Colonic mucosa (tissue), 4 donors: ENCODE data around the gene FSHR. TPM values are rescaled to one million over a fixed set of nuclear protein-coding genes. Genes with fewer than 3 reads are reported as not detected.

Source experiments
- DNase-seq: peaks from one replicate; pipeline ENCODE4 v3.0.0-alpha.2; 2020
- H3K27ac ChIP-seq: fragments of 200-600 bp; one replicate; pipeline ENCODE4 v1.8.0; 2021
- H3K27me3 ChIP-seq: fragments of 200-600 bp; one replicate; pipeline ENCODE4 v1.8.0; 2021
- H3K36me3 ChIP-seq: fragments of 200-600 bp; one replicate; pipeline ENCODE4 v1.8.0; 2021
- H3K4me1 ChIP-seq: fragments of 200-600 bp; one replicate; pipeline ENCODE4 v1.8.0; 2021; ENCODE audit warnings: mild to moderate bottlenecking
- H3K4me3 ChIP-seq: fragments of 200-600 bp; one replicate; pipeline ENCODE4 v1.8.0; 2021
- H3K9ac ChIP-seq, 2 donors: one replicate each; pipeline ENCODE4 v1.7.0; 2013; ENCODE audit warnings: control low read depth in 2 of 2, low read depth in 2 of 2, low read length in 2 of 2
- H3K9me3 ChIP-seq: fragments of 200-600 bp; one replicate; pipeline ENCODE4 v1.8.0; 2021
- CTCF ChIP-seq: fragments of 200-600 bp; IDR thresholded peaks from one replicate; pipeline ENCODE4 v1.8.0; 2022; ENCODE audit warnings: antibody characterized with exemption, mild to moderate bottlenecking
- intact Hi-C: fragments of 100-400 bp; cut with DNase I; formaldehyde crosslinking; loops from one replicate; pipeline ENCODE4 v1.14.1; 2022
- total RNA-seq, 2 donors: library from RNA; stranded (reverse); fragmentation: NEBNext Ultra II Directional in 1 of 2; extraction: Animal tissue kit (Norgen Biotek cat#: 25700) in 1 of 2; gene quantifications; one replicate each; pipeline ENCODE4 v1.2.1, GENCODE V29; 2021
- donor health status: healthy.
- donor health status: DM: no; HTN: no; CAD: no.
- donor health status: DM: no; HTN: no; CAD: no.

Gene FSHR
- total RNA-seq, 2 donors from 2014 or later: not detected

DNA sequence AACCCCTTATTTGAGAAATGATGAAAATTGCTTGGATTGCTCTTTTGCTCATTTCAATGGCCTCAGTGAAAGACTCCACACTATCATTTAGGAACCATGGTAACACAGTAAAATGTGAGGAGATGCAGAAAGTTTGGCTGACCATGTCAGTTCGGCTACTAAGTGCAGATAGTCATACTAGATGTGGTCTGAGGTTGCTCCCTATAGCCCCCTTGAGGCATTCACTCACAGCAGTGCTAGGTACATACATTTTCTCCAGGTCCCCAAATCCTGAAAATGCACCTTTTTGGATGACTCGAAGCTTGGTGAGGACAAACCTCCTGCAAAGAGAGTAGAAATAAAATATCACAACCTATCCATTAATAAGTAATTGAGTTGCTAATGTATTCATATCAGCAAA, 86.3 kb downstream of the FSHR start:
- no peaks in the 10 kb centered on the region for H3K9me3 ChIP-seq
- TF ChIP-seq CTCF: no peak
- H3K4me1 ChIP-seq: no peaks in the 10 kb centered on the region
- H3K4me3 ChIP-seq: no peak overlapping the region
- no peaks in the 10 kb centered on the region for H3K36me3 ChIP-seq
- intact Hi-C loops: no loop called here
- H3K27ac ChIP-seq: no peak overlapping the region
- H3K9ac ChIP-seq: no peak overlapping the region
- no peaks in the 10 kb centered on the region for H3K27me3 ChIP-seq
- DNase-seq: no peak

- intact Hi-C loops: no loop called here
- no peak overlapping the region for H3K27ac ChIP-seq
- no peak overlapping the region for H3K4me3 ChIP-seq
- no peak for TF ChIP-seq CTCF
- H3K4me1 ChIP-seq: no peaks in the 10 kb centered on the region
- no peaks in the 10 kb centered on the region for H3K36me3 ChIP-seq
- H3K9me3 ChIP-seq: no peaks in the 10 kb centered on the region
- DNase-seq: no peak
- no peak overlapping the region for H3K9ac ChIP-seq
- no peaks in the 10 kb centered on the region for H3K27me3 ChIP-seq
Observed at GRCh38 chr2:49053156-49053555, 101.2 kb downstream of the FSHR start.

- H3K9me3 ChIP-seq: no peaks in the 10 kb centered on the region
- no peak for TF ChIP-seq CTCF
- H3K4me1 ChIP-seq: no peaks in the 10 kb centered on the region
- H3K27me3 ChIP-seq: no peaks in the 10 kb centered on the region
- intact Hi-C loops: no loop called here
- no peaks in the 10 kb centered on the region for H3K36me3 ChIP-seq
- no peak for DNase-seq
- H3K4me3 ChIP-seq: no peak overlapping the region
- no peak overlapping the region for H3K9ac ChIP-seq
- H3K27ac ChIP-seq: no peak overlapping the region
Observed at GRCh38 chr2:49050265-49050664, 104.0 kb downstream of the FSHR start.

- no peak overlapping the region for H3K27ac ChIP-seq
- DNase-seq: no peak
- no peaks in the 10 kb centered on the region for H3K27me3 ChIP-seq
- TF ChIP-seq CTCF: no peak
- H3K9me3 ChIP-seq: no peaks in the 10 kb centered on the region
- no peak overlapping the region for H3K4me3 ChIP-seq
- no peaks in the 10 kb centered on the region for H3K36me3 ChIP-seq
- no peaks in the 10 kb centered on the region for H3K4me1 ChIP-seq
- no peak overlapping the region for H3K9ac ChIP-seq
- intact Hi-C loops: no loop called here
Observed at GRCh38 chr2:49049161-49049560, 105.2 kb downstream of the FSHR start.

DNA sequence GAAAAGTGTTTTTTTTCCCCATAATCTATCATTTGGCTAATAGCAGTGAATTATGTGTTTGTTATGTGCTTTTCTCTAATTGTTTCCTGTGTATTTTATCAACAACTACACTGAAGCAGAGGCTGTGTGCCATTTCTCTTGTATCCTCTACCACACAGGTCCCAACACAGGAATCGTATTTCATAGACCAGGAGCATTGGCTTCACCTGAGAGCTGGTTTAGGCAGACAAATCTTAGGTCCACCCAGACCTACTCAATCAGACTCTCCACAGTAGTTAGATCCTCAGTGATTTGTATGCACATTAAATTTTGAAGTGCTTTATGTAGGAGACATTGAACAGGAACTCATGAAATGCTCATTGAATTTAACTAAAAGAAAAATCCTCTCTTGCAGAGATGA, 109.2 kb downstream of the FSHR start:
- H3K27ac ChIP-seq: no peak overlapping the region
- H3K4me3 ChIP-seq: no peak overlapping the region
- intact Hi-C loops: no loop called here
- H3K9ac ChIP-seq: no peak overlapping the region
- TF ChIP-seq CTCF: no peak
- no peaks in the 10 kb centered on the region for H3K9me3 ChIP-seq
- no peaks in the 10 kb centered on the region for H3K4me1 ChIP-seq
- H3K27me3 ChIP-seq: no peaks in the 10 kb centered on the region
- no peak for DNase-seq
- H3K36me3 ChIP-seq: no peaks in the 10 kb centered on the region
